Ovary (tissue), 3 donors: ENCODE results near the gene MZT2B.
"Not testable (repeated sequence)": the region's sequence is repeated elsewhere in the genome, so short reads cannot be mapped to it uniquely, and the experiment has no call there.

Source experiments
- EP300 ChIP-seq: sonication (generic); formaldehyde crosslinking; IDR thresholded peaks from one replicate; pipeline ENCODE4 v1.6.1; 2017; ENCODE audit warnings: antibody characterized with exemption
- POLR2A ChIP-seq: fragments of 450-650 bp; IDR thresholded peaks from one replicate; pipeline ENCODE4 v1.6.1; 2017; ENCODE audit warnings: antibody characterized with exemption, mild to moderate bottlenecking, moderate library complexity
- TF ChIP-seq, protein P1 (sequence below), 3 donors: fragments of 450-650 bp in 2 of 3; fragments of 200-600 bp in 1 of 3; IDR thresholded peaks; one replicate each; pipeline versions ENCODE4 v1.5.1 to v1.8.0; 2016 to 2022; ENCODE audit warnings: antibody characterized with exemption in 3 of 3, mild to moderate bottlenecking in 1 of 3
- donor health status: DM: no; HTN: no; CAD: no.

DNA sequence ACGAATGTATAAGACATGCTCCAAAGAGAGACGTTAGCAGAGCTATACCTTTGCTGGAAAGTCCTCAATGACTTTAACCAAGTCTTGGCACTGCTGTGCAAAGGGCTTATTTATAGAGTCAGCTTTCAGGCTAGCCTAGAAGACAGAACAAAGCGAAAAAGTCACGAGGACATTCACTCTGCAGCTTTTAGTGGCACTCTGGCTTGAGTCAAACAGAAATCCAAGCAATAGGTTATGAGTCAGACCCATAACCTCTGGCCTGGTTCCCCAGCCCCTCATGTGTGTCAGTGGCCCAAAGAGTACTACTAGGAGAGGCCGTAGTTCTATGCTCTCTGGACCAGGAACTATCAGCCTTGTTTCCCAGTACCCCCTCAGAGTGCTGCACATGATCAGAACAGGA is 7.2 kb upstream of the MZT2B start:
- TF ChIP-seq POLR2A, EP300: not testable (repeated sequence)
- TF ChIP-seq, protein P1, sequence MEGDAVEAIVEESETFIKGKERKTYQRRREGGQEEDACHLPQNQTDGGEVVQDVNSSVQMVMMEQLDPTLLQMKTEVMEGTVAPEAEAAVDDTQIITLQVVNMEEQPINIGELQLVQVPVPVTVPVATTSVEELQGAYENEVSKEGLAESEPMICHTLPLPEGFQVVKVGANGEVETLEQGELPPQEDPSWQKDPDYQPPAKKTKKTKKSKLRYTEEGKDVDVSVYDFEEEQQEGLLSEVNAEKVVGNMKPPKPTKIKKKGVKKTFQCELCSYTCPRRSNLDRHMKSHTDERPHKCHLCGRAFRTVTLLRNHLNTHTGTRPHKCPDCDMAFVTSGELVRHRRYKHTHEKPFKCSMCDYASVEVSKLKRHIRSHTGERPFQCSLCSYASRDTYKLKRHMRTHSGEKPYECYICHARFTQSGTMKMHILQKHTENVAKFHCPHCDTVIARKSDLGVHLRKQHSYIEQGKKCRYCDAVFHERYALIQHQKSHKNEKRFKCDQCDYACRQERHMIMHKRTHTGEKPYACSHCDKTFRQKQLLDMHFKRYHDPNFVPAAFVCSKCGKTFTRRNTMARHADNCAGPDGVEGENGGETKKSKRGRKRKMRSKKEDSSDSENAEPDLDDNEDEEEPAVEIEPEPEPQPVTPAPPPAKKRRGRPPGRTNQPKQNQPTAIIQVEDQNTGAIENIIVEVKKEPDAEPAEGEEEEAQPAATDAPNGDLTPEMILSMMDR (IDR thresholded peaks at IDR 0.05): not testable (repeated sequence)
